Activated CD4-positive, alpha-beta T cell treated with anti-CD3 and anti-CD28 coated beads for 36 hours (primary cell): ENCODE measurements around the gene GPRIN1. TPM values are rescaled to one million over a fixed set of nuclear protein-coding genes. Genes with fewer than 3 reads are reported as not detected.
A peak's percentile ranks its signal among the peaks of the same experiment; 100 is the strongest.
"Not testable (repeated sequence)": the region's sequence is repeated elsewhere in the genome, so short reads cannot be mapped to it uniquely, and the experiment has no call there.

ENCODE experiments used
- ATAC-seq: fragments of 200-7000 bp; cut with Tn5 transposase; one replicate; pipeline ENCODE4 v1.10.0; 2021; ENCODE audit warnings: mild to moderate bottlenecking, moderate library complexity
- CTCF ChIA-PET: fragments of 350-600 bp; sonication (Branson Sonifier 250); formaldehyde crosslinking; loops from one replicate; lab custom pipeline; 2021; ENCODE audit warnings: antibody characterized with exemption; lab: Charles Lee
- POLR2A ChIA-PET: fragments of 350-600 bp; sonication (Branson Sonifier 250); formaldehyde crosslinking; loops from one replicate; lab custom pipeline; 2021; ENCODE audit warnings: antibody characterized with exemption, inconsistent platforms; lab: Charles Lee
- DNase-seq: peaks from one replicate; pipeline ENCODE4 v3.0.0-alpha.2; 2020
- H3K27ac Mint-ChIP-seq: one replicate; pipeline ENCODE4 v1.8.0; 2021; ENCODE audit warnings: mixed read lengths
- H3K27me3 Mint-ChIP-seq: one replicate; pipeline ENCODE4 v1.8.0; 2021; ENCODE audit warnings: mixed read lengths
- H3K36me3 Mint-ChIP-seq: one replicate; pipeline ENCODE4 v1.8.0; 2021; ENCODE audit warnings: low read depth, mixed read lengths
- H3K4me1 Mint-ChIP-seq: one replicate; pipeline ENCODE4 v1.8.0; 2021; ENCODE audit warnings: mixed read lengths
- H3K4me3 Mint-ChIP-seq: one replicate; pipeline ENCODE4 v1.8.0; 2021; ENCODE audit warnings: mild to moderate bottlenecking, moderate library complexity, mixed read lengths
- H3K9me3 Mint-ChIP-seq: one replicate; pipeline ENCODE4 v1.8.0; 2021; ENCODE audit warnings: low read depth, mixed read lengths
- intact Hi-C, 2 experiments: fragments of 100-400 bp; cut with DNase I in 1 of 2; cut with micrococcal nuclease in 1 of 2; formaldehyde crosslinking; loops; one replicate each; pipeline versions ENCODE4 v1.14.2 to v1.15.1; 2022 to 2024; cut with DNase I, micrococcal nuclease
- total RNA-seq, 2 experiments: library from RNA; stranded (reverse); gene quantifications; one replicate each; pipeline ENCODE4 v1.2.3, GENCODE V29; 2021

GPRIN1 gene
- total RNA-seq, 2 experiments from 2014 or later, result 3.8 to 4.1 TPM

DNA sequence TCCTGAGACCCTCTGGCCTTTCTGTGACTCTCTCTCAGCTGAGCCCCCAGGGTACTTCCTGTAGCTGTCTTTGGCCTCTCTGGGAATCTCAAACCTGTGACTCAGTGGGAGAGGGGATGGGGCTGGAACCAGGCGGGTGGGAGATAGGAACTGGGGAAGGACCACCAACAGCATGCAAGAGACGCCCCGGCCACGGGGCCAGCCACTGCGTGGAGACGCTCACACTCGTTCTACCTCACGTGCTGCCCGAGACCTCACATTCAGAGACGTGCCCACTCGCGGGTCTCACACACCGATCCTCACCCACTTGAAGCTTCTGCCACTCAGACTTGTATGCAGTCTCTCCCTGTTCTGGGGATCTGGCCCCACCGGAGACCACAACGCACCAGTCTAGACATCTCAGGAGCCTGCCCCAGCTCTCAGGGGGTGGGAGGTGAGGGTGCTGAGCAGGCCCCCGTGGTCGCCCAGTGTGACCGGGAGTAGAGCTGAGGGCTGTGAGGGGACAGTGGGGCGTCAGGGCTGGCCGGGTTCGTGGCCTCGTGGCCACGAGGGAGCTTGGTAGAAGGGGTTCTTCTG is 13.8 kb downstream of the GPRIN1 start:
- Mint-ChIP-seq H3K9me3 (no peaks in the 10 kb centered on the region), H3K27ac (peak overlapping the region; percentile 68), H3K4me3 (peak overlapping the region; percentile 48), H3K4me1 (peaks cover 8% of the 10 kb centered on the region), H3K27me3 (peaks cover 2% of the 10 kb centered on the region), H3K36me3 (no peaks in the 10 kb centered on the region)
- ChIA-PET CTCF (interaction anchor here (0.5 to 1.0 kb wide), 5 partner anchors 9 to 115 kb away, joined by 3 to 5 read pairs (median 3); no protein-coding TSS in a partner anchor), POLR2A (interaction anchor here (0.6 kb wide), 1 partner anchor 1526 kb away, joined by 3 read pairs; no protein-coding TSS in a partner anchor)
- intact Hi-C loops, result loop anchor here in 1 of 2 experiments (2.0 kb wide), 1 partner anchor 53 kb away; no protein-coding TSS in a partner anchor
- DNase-seq (no peak), ATAC-seq (no peak)

DNA sequence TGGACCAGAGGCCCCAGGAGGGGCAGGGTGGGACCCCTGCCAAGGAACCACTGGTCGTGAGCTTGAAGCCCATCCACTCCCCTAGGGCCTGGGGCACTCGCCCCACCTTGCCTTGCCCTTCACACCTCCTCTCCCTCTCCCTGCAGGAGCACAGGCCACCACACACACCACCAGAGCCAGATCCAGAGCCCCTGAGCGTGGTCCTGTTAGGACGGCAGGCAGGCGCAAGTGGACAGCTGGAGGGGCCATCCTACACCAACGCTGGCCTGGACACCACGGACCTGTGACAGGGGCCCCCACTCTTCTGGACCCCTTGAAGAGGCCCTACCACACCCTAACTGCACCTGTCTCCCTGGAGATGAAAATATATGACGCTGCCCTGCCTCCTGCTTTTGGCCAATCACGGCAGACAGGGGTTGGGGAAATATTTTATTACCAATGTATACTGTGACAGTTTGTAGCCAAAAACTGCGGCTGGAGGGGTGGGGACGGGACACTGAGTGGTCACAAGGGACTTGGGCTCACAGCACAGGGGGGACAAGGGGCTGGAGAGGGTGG is 14.5 kb downstream of the GPRIN1 start:
- peaks cover 8% of the 10 kb centered on the region for H3K4me1 Mint-ChIP-seq
- H3K4me3 Mint-ChIP-seq, result no peak overlapping the region
- ATAC-seq, result no peak
- no peaks in the 10 kb centered on the region for H3K36me3 Mint-ChIP-seq
- no peaks in the 10 kb centered on the region for H3K9me3 Mint-ChIP-seq
- H3K27me3 Mint-ChIP-seq, result peaks cover 2% of the 10 kb centered on the region
- no peak for DNase-seq
- intact Hi-C loops, result no loop called here
- POLR2A ChIA-PET, result interaction anchor here (0.6 kb wide), 1 partner anchor 12 kb away, joined by 4 read pairs; no protein-coding TSS in a partner anchor
- CTCF ChIA-PET, result no interaction called here
- H3K27ac Mint-ChIP-seq, result no peak overlapping the region

DNA sequence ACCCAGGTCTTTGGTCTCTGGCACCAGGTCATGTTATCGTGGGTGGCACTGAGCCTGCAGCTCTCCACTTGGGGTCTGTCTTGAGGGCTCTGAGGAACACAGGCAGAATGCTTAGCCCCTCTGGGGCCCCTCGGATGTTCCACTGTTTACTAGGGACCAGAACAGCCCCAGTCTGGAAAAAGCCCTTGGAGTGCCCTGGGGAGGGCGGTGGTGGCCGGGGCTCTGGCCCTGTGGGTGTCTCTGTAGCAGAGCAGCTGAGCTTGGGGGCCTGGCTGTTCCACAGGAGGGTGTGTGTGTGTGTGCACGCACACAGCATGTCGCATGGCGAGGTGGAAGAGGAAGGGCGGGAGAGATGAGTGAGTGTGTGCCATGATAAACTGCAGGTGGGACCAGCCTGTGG is 15.4 kb downstream of the GPRIN1 start:
- no peaks in the 10 kb centered on the region for H3K9me3 Mint-ChIP-seq
- intact Hi-C loops, result no loop called here
- no peak overlapping the region for H3K27ac Mint-ChIP-seq
- ChIA-PET POLR2A (no interaction called here), CTCF (interaction anchor here (0.5 to 0.8 kb wide), 2 partner anchors 9 to 66 kb away, joined by 3 read pairs; no protein-coding TSS in a partner anchor)
- no peaks in the 10 kb centered on the region for H3K36me3 Mint-ChIP-seq
- ATAC-seq, result no peak
- no peak for DNase-seq
- peaks cover 5% of the 10 kb centered on the region for H3K4me1 Mint-ChIP-seq
- no peak overlapping the region for H3K4me3 Mint-ChIP-seq
- peaks cover 2% of the 10 kb centered on the region for H3K27me3 Mint-ChIP-seq

DNA sequence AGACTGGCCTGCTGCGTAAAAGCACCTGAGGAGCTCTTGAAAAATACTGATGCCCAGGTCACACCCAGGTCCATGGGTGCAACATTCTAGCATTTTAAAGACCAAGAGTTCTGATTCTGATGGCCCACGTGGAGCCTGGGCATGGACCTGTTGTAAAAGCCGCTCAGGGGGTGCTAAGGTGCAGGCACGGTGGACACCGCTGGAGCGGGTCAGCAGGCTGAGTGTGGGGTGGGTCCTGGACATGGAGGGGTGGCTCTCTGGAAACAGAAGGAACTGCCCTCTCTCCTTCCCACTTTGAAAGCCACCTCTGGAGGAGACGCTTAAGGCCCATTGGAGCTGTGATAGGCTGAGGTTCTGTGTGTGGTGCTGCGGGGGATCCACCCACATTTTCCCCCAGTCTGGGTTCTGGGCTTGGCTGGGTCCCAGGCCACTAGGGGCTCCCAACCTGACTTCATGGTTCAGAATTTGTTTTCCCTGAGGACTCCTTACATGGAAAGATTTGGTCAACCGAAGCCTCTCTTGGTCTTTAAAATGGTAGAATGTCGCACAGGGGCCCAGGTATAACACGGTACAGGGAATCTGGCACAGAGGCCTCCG is 16.6 kb downstream of the GPRIN1 start:
- Mint-ChIP-seq H3K9me3 (no peaks in the 10 kb centered on the region), H3K4me3 (no peak overlapping the region), H3K27me3 (no peaks in the 10 kb centered on the region), H3K27ac (no peak overlapping the region), H3K4me1 (peaks cover 5% of the 10 kb centered on the region), H3K36me3 (no peaks in the 10 kb centered on the region)
- CTCF ChIA-PET, result interaction anchor here (0.5 to 1.0 kb wide), 2 partner anchors 15 to 24 kb away, joined by 3 to 4 read pairs; no protein-coding TSS in a partner anchor
- DNase-seq (no peak), ATAC-seq (no peak)
- POLR2A ChIA-PET, result no interaction called here
- intact Hi-C loops, result no loop called here

DNA sequence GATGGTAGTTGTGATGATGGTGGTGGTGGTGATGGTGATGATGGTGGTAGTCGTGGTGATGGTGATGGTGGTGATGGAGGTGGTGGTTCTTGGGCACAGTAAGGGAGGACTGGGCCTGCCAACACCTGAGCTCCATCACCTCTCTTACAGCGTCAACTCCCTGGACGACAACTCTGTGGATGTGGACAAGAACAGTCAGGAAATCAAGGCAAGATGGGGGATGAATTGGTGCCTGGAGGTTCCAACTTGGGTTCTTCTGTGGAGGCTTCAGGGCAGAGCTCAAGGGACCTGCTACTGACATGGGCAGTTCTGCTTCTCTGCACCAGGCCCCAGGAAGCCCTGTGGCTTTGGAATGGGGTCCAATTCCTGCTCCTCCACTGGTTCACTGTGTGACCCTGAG is 17.4 kb downstream of the GPRIN1 start:
- intact Hi-C loops, result no loop called here
- CTCF ChIA-PET, result interaction anchor here (1.0 kb wide), 1 partner anchor 14 kb away, joined by 4 read pairs; no protein-coding TSS in a partner anchor
- DNase-seq, result no peak
- POLR2A ChIA-PET, result no interaction called here
- H3K36me3 Mint-ChIP-seq, result no peaks in the 10 kb centered on the region
- peaks cover 5% of the 10 kb centered on the region for H3K4me1 Mint-ChIP-seq
- no peak overlapping the region for H3K4me3 Mint-ChIP-seq
- no peak overlapping the region for H3K27ac Mint-ChIP-seq
- no peaks in the 10 kb centered on the region for H3K27me3 Mint-ChIP-seq
- ATAC-seq, result no peak
- H3K9me3 Mint-ChIP-seq, result no peaks in the 10 kb centered on the region

DNA sequence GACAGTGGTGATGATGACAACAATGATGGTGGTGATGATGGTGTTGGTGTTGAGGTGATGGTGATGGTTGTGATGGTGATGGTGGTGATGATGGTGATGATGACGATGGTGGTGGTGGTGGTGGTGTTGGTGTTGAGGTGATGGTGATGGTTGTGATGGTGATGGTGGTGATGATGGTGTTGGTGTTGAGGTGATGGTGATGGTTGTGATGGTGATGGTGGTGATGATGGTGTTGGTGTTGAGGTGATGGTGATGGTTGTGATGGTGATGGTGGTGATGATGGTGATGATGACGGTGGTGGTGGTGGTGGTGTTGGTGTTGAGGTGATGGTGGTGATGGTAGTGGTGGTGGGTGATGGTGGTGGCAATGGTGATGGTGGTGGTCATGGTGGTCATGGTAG is 18.3 kb downstream of the GPRIN1 start:
- DNase-seq, result not testable (repeated sequence)

DNA sequence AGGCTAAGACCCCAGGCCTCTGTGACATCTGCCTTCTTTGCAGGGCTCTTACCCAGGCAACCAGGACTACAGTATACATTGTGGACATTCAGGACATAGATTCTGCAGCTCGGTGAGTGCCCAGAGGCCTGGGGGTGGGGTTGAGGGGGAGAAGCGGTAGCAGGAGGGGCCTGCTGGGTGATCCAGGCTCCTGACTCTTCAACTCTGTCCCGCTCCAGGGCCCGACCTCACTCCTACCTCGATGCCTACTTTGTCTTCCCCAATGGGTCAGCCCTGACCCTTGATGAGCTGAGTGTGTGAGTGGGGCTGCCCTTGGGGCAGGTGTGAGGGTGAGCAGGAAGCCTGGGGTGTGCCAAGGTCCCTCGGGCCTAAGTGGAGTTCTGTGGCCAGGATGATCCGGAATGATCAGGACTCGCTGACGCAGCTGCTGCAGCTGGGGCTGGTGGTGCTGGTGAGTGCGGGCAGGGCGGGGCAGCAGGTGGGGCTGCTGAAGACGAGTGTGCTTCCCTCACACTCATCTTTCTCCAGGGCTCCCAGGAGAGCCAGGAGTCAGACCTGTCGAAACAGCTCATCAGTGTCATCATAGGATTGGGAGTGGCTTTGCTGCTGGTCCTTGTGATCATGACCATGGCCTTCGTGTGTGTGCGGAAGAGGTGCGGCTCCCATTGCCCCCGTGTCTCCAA is 19.8 kb downstream of the GPRIN1 start:
- peaks cover 6% of the 10 kb centered on the region for H3K9me3 Mint-ChIP-seq
- CTCF ChIA-PET, result interaction anchor here (0.6 to 0.8 kb wide), 2 partner anchors 19 to 70 kb away, joined by 3 to 4 read pairs; no protein-coding TSS in a partner anchor

More for the DNA sequence above, 18.3 kb downstream of the GPRIN1 start:
- H3K27me3 Mint-ChIP-seq, ATAC-seq, CTCF ChIA-PET, H3K27ac Mint-ChIP-seq, intact Hi-C loops, H3K4me1 Mint-ChIP-seq, H3K36me3 Mint-ChIP-seq, POLR2A ChIA-PET, H3K9me3 Mint-ChIP-seq, H3K4me3 Mint-ChIP-seq: not testable (repeated sequence)

DNA sequence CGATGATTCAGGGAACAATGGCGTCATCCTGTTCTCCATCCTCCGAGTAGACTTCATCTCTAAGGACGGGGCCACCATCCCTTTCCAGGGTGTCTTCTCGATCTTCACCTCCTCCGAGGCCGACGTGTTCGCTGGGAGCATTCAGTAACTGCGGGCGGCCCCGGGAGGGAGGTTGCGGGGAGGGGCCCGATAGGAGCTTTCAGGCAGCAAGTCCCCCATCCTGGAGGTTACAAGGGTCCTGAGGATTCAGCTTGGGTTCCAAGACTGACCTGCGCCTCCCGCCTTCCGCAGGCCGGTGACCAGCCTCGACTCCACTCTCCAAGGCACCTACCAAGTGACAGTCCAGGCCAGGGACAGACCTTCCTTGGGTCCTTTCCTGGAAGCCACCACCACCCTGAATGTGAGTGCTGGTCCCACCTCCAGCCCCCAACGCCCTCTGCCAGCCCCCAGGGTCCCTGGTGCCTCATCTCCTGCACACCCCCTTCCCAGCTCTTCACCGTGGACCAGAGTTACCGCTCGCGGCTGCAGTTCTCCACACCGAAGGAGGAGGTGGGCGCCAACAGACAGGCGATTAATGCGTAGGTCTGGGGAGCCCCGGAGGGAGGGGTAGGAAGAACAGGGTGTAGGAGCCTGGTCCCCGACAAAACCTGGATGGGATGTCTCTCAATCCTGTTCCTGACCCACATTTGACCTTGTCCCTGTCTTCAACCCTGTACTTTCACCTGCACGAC is 20.8 kb downstream of the GPRIN1 start:
- DNase-seq (no peak), ATAC-seq (no peak)
- Mint-ChIP-seq H3K4me1 (no peaks in the 10 kb centered on the region), H3K27me3 (no peaks in the 10 kb centered on the region), H3K9me3 (peaks cover 7% of the 10 kb centered on the region), H3K36me3 (peaks cover 5% of the 10 kb centered on the region), H3K4me3 (no peak overlapping the region), H3K27ac (no peak overlapping the region)
- CTCF ChIA-PET, result no interaction called here
- intact Hi-C loops, result no loop called here
- POLR2A ChIA-PET, result no interaction called here

More for the DNA sequence above, 19.8 kb downstream of the GPRIN1 start:
- no peaks in the 10 kb centered on the region for H3K27me3 Mint-ChIP-seq
- DNase-seq, result no peak
- intact Hi-C loops, result no loop called here
- H3K4me3 Mint-ChIP-seq, result no peak overlapping the region
- no peak overlapping the region for H3K27ac Mint-ChIP-seq
- no peak for ATAC-seq
- H3K4me1 Mint-ChIP-seq, result no peaks in the 10 kb centered on the region
- peaks cover 4% of the 10 kb centered on the region for H3K36me3 Mint-ChIP-seq
- POLR2A ChIA-PET, result no interaction called here

DNA sequence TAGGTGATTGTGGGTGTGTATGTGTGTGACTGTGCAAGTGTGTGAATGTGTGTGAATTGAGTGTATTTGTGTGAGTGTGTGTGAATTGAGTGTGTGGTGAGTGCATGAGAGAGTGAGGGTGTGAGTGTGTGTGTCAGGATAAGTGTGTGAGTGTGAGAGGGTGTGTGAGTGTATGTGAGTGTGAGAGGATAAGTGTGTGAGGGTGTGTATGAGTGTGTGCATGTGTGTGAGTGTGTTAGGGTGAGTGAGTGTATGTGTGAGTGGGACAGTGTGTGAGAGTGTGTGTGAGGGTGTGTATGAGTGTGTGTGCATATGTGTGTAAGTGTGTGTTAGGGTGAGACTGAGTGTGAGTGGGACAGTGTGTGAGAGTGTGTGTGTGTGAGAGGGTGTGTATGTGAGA is 21.7 kb downstream of the GPRIN1 start:
- POLR2A ChIA-PET, result no interaction called here
- ATAC-seq (no peak), DNase-seq (no peak)
- H3K36me3 Mint-ChIP-seq, result peaks cover 5% of the 10 kb centered on the region
- peaks cover 7% of the 10 kb centered on the region for H3K9me3 Mint-ChIP-seq
- H3K27me3 Mint-ChIP-seq, result no peaks in the 10 kb centered on the region
- H3K27ac Mint-ChIP-seq, result no peak overlapping the region
- intact Hi-C loops, result no loop called here
- no peaks in the 10 kb centered on the region for H3K4me1 Mint-ChIP-seq
- CTCF ChIA-PET, result no interaction called here
- no peak overlapping the region for H3K4me3 Mint-ChIP-seq

DNA sequence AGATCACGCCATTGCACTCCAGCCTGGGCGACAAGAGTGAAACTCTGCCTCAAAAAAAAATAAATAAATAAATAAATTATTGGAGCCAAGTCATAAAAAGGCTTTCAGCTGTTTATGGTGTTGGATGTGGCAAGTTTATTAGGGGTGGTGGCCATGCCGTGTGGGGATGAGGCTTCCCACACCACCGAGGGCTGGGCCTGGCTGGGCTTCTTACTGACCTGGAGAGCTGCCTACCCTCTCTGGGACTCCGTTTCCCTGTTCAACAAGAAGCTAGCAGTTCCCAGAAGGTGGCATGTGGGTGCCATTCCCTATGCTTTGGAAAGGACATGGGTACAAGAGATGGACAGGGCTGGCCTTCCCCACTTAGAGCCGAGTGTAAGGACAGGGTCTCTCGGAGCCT is 22.6 kb downstream of the GPRIN1 start:
- CTCF ChIA-PET, result interaction anchor here (1.2 kb wide), 1 partner anchor 9 kb away, joined by 3 read pairs; no protein-coding TSS in a partner anchor
- intact Hi-C loops, result no loop called here
- DNase-seq (no peak), ATAC-seq (no peak)
- POLR2A ChIA-PET, result no interaction called here
- Mint-ChIP-seq H3K4me1 (no peaks in the 10 kb centered on the region), H3K36me3 (peaks cover 5% of the 10 kb centered on the region), H3K27ac (no peak overlapping the region), H3K9me3 (peaks cover 7% of the 10 kb centered on the region), H3K4me3 (no peak overlapping the region), H3K27me3 (no peaks in the 10 kb centered on the region)

DNA sequence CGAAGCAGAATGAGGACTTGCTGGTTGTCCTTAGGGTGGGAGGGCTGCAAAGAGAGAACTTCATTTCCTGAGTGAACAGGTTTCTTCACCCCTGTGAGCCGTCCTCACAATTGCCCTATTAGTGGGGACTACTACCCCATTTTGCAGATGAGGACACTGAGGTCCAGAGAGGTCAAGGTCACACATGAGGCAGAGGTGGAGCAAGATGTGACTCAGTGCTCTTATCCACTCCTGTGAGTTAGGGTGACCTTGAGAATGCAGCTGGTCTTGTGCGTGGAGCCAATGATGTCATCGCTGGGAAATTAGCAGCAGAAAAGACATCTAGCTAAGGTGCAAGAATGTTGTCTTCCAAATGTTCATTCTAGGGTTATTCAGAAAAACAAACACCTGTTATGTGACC is 26.9 kb downstream of the GPRIN1 start:
- H3K27me3 Mint-ChIP-seq, result no peaks in the 10 kb centered on the region
- CTCF ChIA-PET, result no interaction called here
- no peak for DNase-seq
- H3K36me3 Mint-ChIP-seq, result peaks cover 5% of the 10 kb centered on the region
- no peaks in the 10 kb centered on the region for H3K4me1 Mint-ChIP-seq
- H3K27ac Mint-ChIP-seq, result no peak overlapping the region
- H3K4me3 Mint-ChIP-seq, result no peak overlapping the region
- no peak for ATAC-seq
- intact Hi-C loops, result no loop called here
- POLR2A ChIA-PET, result no interaction called here
- H3K9me3 Mint-ChIP-seq, result peaks cover 7% of the 10 kb centered on the region
